NCI-H446 (cell line): ENCODE results near the gene VARS1.
A peak's percentile ranks its signal among the peaks of the same experiment; 100 is the strongest.
"Not testable (repeated sequence)": the region's sequence is repeated elsewhere in the genome, so short reads cannot be mapped to it uniquely, and the experiment has no call there.

Experiments used
- DNase-seq, 2 experiments: peaks; one replicate each; lab custom pipeline; 2025; lab: John Stamatoyannopoulos, UW

VARS1 gene

GRCh38 chr6:31795616-31796298 is at the start of gene VARS1:
Gene VARS1 (minus strand): TSS chr6:31795752. CDS start chr6:31795217, 535 bp downstream.
- DNase-seq = peak; percentile 63 to 91

GRCh38 chr6:31844507-31844906 is 49.0 kb upstream of the VARS1 start:
- no peak for DNase-seq

GRCh38 chr6:31842053-31842452 is 46.5 kb upstream of the VARS1 start:
- no peak for DNase-seq

GRCh38 chr6:31839779-31840126 is 44.2 kb upstream of the VARS1 start:
- not testable (repeated sequence) for DNase-seq

GRCh38 chr6:31838968-31839367 is 43.4 kb upstream of the VARS1 start:
- DNase-seq = no peak

- not testable (repeated sequence) for DNase-seq
Observed at GRCh38 chr6:31838114-31838553, 42.6 kb upstream of the VARS1 start.

GRCh38 chr6:31837369-31838113 is 42.0 kb upstream of the VARS1 start:
- no peak for DNase-seq

GRCh38 chr6:31836474-31837368 is 41.2 kb upstream of the VARS1 start:
- DNase-seq = no peak

GRCh38 chr6:31836047-31836473 is 40.5 kb upstream of the VARS1 start:
- DNase-seq = no peak

- peak; percentile 86 to 92 for DNase-seq
Observed at GRCh38 chr6:31834367-31835250, 39.1 kb upstream of the VARS1 start.

- DNase-seq = no peak
Observed at GRCh38 chr6:31831350-31832215, 36.0 kb upstream of the VARS1 start.

GRCh38 chr6:31830886-31831335 is 35.4 kb upstream of the VARS1 start:
- no peak for DNase-seq

GRCh38 chr6:31829633-31830283 is 34.2 kb upstream of the VARS1 start:
- peak; percentile 19 to 60 for DNase-seq

- DNase-seq = peak; percentile 99
Observed at GRCh38 chr6:31827286-31828079, 31.9 kb upstream of the VARS1 start, which contains the start of gene HSPA1B. Gene HSPA1B (plus strand): TSS chr6:31827738. CDS start chr6:31827951, 213 bp downstream.

- DNase-seq = peak in 1 of 2 experiments; percentile 83
Observed at GRCh38 chr6:31826793-31827285, 31.3 kb upstream of the VARS1 start.

- DNase-seq = no peak
Observed at GRCh38 chr6:31825553-31825952, 30.0 kb upstream of the VARS1 start.

GRCh38 chr6:31823592-31824196 is 28.1 kb upstream of the VARS1 start:
- not testable (repeated sequence) for DNase-seq
